Retina (tissue), 1 donor: ENCODE data around the gene SOX2.
A peak's percentile ranks its signal among the peaks of the same experiment; 100 is the strongest.
"Not testable (repeated sequence)": the region's sequence is repeated elsewhere in the genome, so short reads cannot be mapped to it uniquely, and the experiment has no call there.

ENCODE experiments used
- DNase-seq: peaks from one replicate; pipeline ENCODE4 v3.0.0-alpha.2; 2016

Gene SOX2

GRCh38 chr3:181724192-181724965 is 12.7 kb downstream of the SOX2 start:
- peak; percentile 92 for DNase-seq

DNA sequence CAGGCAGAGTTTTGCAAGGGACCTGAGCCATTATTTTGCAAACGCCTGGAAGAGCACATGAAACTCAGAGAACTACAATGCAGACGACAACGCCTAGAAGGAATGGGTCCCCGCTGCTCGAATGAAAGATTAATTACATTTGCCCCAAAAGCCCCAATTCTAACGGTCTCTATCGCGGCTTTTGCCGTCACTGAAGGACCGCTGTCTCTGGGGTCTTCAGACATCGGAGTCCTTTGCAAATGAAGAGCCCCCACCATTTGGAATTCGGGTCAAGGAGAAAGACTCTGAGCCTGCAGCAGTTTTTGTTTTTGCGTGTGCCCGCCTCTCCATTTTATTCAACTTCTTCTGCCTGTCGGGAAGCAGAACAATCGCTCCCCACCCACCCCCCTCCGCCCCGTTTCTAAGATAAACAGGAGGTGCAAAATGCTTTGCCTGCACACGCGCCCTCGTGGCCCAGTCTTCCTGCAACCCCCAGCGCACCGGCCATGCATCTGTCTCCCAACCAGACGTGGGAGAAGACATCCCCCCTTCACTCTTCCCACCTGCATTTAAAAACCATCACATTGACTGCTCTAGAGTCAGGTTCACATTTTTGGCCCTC is 13.5 kb downstream of the SOX2 start:
- DNase-seq = no peak

GRCh38 chr3:181725830-181726229 is 14.1 kb downstream of the SOX2 start:
- DNase-seq = peak; percentile 70

GRCh38 chr3:181726351-181727330 is 14.9 kb downstream of the SOX2 start:
- DNase-seq = peak; percentile 93

DNA sequence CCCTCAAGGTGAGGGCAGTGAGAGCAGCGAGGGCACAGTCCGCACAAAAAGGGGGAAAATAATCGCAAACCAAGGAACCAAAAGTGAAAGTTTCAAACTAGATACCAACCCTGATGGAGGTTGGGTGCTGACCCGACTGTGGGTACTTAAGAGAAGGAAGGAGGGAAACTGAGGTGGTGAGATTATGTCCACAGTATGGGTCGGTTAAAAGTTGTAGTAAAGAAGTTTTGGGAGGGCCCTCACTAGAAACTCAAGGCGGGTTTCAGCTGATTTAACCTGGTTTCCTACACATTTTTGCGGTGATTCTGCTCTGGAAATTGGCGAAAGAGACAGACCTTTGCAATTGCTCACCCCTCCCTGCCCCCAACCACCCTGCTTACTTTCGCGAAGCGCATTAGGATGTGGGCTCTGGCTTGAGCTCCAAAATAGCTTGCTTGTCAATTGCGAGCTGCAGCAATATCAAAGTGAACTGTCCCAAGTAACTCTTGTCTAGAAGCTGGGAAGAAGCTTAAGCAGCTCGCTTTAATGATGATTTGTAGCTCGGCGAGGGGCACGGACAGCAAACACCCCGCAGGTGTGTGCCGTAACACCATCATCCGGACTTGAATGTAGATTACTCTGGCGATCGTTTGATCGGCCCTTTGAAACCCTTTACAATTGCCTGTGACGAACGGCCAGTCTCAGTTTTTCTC is 15.8 kb downstream of the SOX2 start:
- peak; percentile 75 for DNase-seq

DNA sequence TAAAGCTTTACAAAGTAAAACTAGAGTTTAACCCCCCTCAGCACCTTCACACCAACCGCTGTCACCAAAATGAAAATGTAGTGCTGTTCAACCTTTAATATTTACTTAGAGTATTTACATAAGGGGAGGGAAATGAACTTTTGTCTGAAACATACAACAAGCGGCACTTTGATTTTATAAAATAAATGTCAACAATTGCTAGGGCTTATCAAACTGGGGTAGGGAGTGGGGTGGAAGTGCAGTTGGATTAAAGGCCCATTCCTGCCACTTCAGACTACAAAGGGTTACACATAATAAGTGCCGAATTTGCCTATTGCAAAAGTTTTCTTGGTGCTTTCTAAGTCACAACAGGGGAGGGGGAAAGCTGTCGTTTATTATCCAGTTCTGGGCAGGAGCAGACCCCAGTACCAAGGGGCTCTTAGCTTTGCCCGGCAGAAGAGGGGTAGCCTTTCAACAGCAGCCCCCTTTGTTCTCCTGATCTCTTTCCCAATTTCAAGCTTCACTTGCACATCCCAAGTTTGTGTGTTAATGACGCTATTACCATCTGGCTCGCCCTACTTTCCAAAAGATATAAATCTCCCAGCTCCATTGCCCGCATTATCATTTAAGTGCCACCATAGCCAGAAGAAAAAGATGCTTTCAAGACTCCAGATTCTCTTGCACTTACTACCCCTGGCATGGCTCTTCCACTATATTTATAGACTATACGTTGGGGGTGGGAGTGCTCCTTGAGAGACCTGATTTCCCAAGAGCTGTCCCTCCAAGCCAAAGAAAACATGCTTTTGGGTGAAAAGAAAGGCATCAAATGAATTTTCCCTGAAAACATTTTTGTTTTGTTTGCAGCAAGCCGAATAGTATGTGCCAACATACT is 17.0 kb downstream of the SOX2 start:
- DNase-seq = no peak

DNA sequence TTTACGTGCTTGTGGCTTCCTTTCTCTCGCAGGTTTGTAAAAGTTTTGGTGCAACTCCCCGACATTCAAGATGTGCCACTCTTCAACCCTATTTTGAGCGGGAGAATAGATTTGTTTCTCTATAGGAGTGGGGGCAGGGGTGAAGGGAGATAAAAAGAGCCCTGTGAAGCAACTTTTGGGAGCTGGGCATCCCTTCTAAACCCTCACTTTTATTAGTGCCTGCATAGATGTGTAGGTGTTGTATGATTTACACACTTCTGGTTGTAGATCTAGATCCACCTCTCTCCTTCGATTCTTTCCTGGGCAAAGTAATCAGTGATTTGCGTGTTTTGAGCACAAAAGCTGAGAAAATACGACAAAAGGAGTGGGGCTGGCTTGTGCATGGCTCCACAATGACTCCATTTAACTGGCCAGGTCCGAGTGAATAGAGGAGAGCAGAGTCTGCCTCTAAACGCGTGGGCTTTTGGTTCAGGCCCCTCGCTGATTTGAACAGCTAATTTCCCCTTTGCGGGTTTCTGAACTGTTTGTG is 17.7 kb downstream of the SOX2 start:
- peak; percentile 72 for DNase-seq

GRCh38 chr3:181730316-181730715 is 18.6 kb downstream of the SOX2 start:
- peak; percentile 36 for DNase-seq

GRCh38 chr3:181730934-181731333 is 19.2 kb downstream of the SOX2 start:
- no peak for DNase-seq

DNA sequence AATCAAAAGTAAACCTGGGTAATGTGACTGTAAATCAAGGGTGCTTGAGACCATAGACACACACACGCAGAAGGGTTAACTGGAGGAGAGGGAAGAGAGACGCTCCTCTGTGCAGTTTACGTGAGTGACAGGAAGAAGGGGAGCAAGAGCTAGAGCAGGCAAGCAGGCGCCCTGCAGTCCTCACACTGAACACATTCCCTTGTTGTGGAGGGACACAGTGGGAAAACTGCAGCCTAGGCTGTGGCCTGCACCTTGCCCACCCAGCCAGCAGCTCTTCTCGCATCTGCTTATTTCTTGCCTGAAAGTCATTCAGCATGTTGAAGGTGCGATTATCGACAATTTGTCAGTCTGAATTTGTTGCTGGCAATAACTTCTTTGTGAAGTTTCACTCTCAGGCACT is 24.2 kb downstream of the SOX2 start:
- peak; percentile 59 for DNase-seq

- DNase-seq = no peak
Observed at GRCh38 chr3:181738551-181738950, 26.8 kb downstream of the SOX2 start.

DNA sequence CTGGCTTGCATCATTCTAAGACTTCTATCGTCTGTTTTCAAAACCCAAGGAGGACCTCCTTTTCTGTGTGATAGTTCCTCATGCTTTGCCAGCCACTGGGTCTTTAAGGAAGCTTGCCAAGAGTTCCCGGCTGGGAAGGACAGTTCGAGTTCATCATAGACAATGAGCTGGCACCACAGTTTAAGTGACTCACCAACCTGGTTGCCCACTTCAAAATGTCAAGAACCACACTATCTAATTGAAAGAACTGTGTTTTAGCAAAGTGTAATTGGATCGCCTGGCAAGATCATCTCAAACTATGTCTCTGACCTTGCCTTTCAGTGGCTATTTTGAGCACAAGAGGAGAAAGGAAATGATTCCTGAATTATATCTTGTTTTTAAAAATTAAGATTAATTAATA is 27.9 kb downstream of the SOX2 start:
- DNase-seq = no peak

DNA sequence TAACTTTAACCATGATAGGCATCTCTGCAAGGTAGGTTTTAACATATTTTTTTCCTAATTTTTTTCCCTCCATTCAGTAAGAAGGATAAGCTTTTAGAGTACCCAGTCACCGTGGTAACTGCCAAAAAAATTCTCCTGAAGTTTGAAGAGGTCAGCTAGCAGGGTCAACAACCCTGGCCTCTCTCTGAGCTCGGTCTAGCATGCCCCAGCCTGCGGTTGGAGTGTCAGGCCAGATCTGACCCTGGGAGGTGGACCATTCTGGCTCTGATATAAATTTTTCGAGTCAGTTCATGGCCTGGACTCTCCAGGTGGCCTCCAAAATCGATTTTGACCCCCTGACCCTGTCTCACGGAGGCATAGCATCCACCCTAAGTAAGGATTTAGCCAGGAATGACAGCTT is 29.7 kb downstream of the SOX2 start:
- DNase-seq = peak; percentile 56

- DNase-seq = peak; percentile 23
Observed at GRCh38 chr3:181752202-181752671, 40.5 kb downstream of the SOX2 start.

DNA sequence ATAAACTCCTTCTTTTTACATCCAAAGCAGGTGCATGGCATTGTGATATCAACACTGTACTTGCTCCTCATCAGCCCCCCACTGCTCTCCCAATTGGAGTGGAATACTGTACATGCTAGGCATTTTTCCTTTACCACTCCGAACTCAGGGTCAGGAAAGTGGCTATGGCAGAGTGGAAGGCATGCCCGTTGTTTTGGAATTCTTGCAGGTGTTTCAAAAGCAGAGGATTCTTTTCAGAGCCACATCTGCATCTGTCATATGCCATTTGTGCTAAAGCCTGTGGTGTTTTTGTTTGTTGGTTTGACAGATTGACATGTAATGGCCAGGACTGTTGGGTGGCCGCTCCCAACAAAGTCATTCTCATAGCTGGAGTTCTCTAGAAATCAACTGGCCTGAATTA is 41.7 kb downstream of the SOX2 start:
- no peak for DNase-seq

- no peak for DNase-seq
Observed at GRCh38 chr3:181755959-181756358, 44.2 kb downstream of the SOX2 start.

- peak; percentile 59 for DNase-seq
Observed at GRCh38 chr3:181756645-181757297, 45.0 kb downstream of the SOX2 start.

GRCh38 chr3:181757694-181758306 is 46.1 kb downstream of the SOX2 start:
- DNase-seq = no peak

- DNase-seq = no peak
Observed at GRCh38 chr3:181761906-181762305, 50.2 kb downstream of the SOX2 start.

DNA sequence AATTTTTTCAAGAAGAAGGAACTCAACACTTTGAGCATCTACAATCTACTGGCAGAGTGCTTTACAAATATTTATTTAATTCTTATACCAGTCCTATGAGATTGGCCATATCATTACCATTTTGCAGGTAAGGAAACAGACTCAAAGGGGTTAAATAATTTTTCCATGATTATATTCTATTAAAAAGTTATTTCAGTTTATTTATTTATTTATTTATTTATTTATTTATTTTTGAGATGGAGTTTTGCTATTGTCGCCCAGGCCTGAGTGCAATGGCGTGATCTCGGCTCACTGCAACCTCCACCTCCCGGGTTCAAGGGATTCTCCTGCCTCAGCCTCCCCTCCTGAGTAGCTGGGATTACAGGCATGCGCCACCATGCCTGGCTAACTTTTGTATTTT is 52.3 kb downstream of the SOX2 start:
- DNase-seq = not testable (repeated sequence)
